ENCODE results near the gene CIDEC. TPM values are rescaled to one million over a fixed set of nuclear protein-coding genes. Genes with fewer than 3 reads are reported as not detected.

The CIDEC gene
- total and polyA plus RNA-seq, 2 of the 13 experiments (the other 11 are each of a cell fraction or from before 2014, with no cell fraction given) = 2.5 to 10.4 TPM

GRCh38 chr3:9898467-9899241 is 18.6 kb upstream of the CIDEC start:
- peak; percentile 44 for FAIRE-seq
- peak; percentile 7 for ATAC-seq
- H3K4me2 ChIP-seq (ENCODE audit: low read depth, low read length) = peak overlapping the region; percentile 98
- H3K4me3 ChIP-seq (replicated peaks in 1 of 3; ENCODE audit: insufficient read depth in 1 of 3, low read depth in 2 of 3, low read length in 3 of 3) = peak overlapping the region; percentile 34 to 67 (median 41)
- DNase-seq (ENCODE audit: low spot score) = peak; percentile 56
- in situ Hi-C loops (cut with HindIII; ENCODE audit: extremely low pct_ligation_motif_present, low pct_unique_long_range_greater_than_20kb) = loop anchor here (5.0 kb wide), 1 partner anchor 36 kb away; no protein-coding TSS in a partner anchor
- CTCF ChIA-PET (ENCODE audit: low intra/inter-chr PET ratio, low total read pairs) = interaction anchor here (1.3 kb wide), 1 partner anchor 49 kb away, joined by 3 read pairs; no protein-coding TSS in a partner anchor
- H3K4me1 ChIP-seq (ENCODE audit: insufficient read depth, low read length) = peaks cover 79% of the 10 kb centered on the region
- H3K27ac ChIP-seq (ENCODE audit: extremely low read length, insufficient read depth, low read length) = peak overlapping the region; percentile 100
- no peaks in the 10 kb centered on the region for H3K9me3 ChIP-seq (ENCODE audit: low read length)
- H3K36me3 ChIP-seq (replicated peaks in 1 of 2; ENCODE audit: control insufficient read depth in 1 of 2, insufficient read depth in 2 of 2, low read length in 2 of 2) = no peaks in the 10 kb centered on the region; a peak in 1 of 5 replicates
- peaks cover 10% of the 10 kb centered on the region for H3K79me2 ChIP-seq (ENCODE audit: insufficient read depth, low read length)
- H3K9ac ChIP-seq (ENCODE audit: insufficient read depth, low read depth, low read length) = peak overlapping the region; percentile 85
- POLR2A ChIA-PET = interaction anchor here (0.7 to 9.3 kb wide), 16 partner anchors 9 to 350 kb away, joined by 3 to 298 read pairs (median 6); partner anchors contain the start of genes ARPC4, CIDEC, CRELD1 and IL17RC
- no peaks in the 10 kb centered on the region; a peak in 1 of 5 replicates for H3K27me3 ChIP-seq (ENCODE audit: control insufficient read depth in 1 of 2, insufficient read depth in 2 of 2, low read length in 2 of 2)
- WGBS (ENCODE audit: low lambda C conversion rate) = 0% methylated on average over 8 of the region's 8 CpGs
- H4K20me1 ChIP-seq (ENCODE audit: insufficient read depth, low read length) = no peaks in the 10 kb centered on the region
- TSS peak; percentile 62 for BruUV-seq (replicated peaks)
- H2AFZ ChIP-seq (ENCODE audit: low read length) = no peak overlapping the region
- intact Hi-C loops (cut with micrococcal nuclease; ENCODE audit: unreplicated experiment) = loop anchor here (2.0 to 5.0 kb wide), 2 partner anchors 16 to 34 kb away; partner anchors contain the start of gene CRELD1
- TF ChIP-seq ZSCAN9 (CRISPR knock-in tag; IDR thresholded peaks at IDR 0.05; ENCODE audit: borderline replicate concordance) (no peak), ZNF550 (CRISPR knock-in tag; IDR thresholded peaks at IDR 0.05; ENCODE audit: borderline replicate concordance) (no peak), HMGXB4 (CRISPR knock-in tag; IDR thresholded peaks at IDR 0.05; ENCODE audit: borderline replicate concordance in 1 of 2, low read depth in 1 of 2) (peak in 1 of 2 experiments; percentile 6; a peak in 1 of 4 replicates), ZNF335 (CRISPR knock-in tag; IDR thresholded peaks at IDR 0.05) (no peak), TEAD3 (CRISPR knock-in tag; optimal IDR thresholded peaks at IDR 0.05; ENCODE audit: borderline replicate concordance) (peak; percentile 35), ZNF646 (CRISPR knock-in tag; IDR thresholded peaks at IDR 0.05) (peak; percentile 82), MEIS1 (CRISPR knock-in tag; IDR thresholded peaks at IDR 0.05; ENCODE audit: borderline replicate concordance) (no peak), MYNN (CRISPR knock-in tag; IDR thresholded peaks at IDR 0.05; ENCODE audit: low read depth) (no peak), ZNF292 (CRISPR knock-in tag; IDR thresholded peaks at IDR 0.05; ENCODE audit: borderline replicate concordance, low read depth) (peak; percentile 59; the same call in 1 of the 2 replicates), NONO (IDR thresholded peaks at IDR 0.05) (no peak), NONO (CRISPR knock-in tag; conservative IDR thresholded peaks at IDR 0.05) (peak; percentile 21; the same call in 1 of the 2 replicates), U2AF1 (optimal IDR thresholded peaks at IDR 0.05; ENCODE audit: low read depth, low read length) (no peak), ZIK1 (CRISPR knock-in tag; IDR thresholded peaks at IDR 0.05; ENCODE audit: borderline replicate concordance, low read depth) (no peak), NFKBIZ (CRISPR knock-in tag; IDR thresholded peaks at IDR 0.05) (no peak), ZSCAN22 (CRISPR knock-in tag; IDR thresholded peaks at IDR 0.05) (no peak)

Data from HepG2 (cell line).